KMS-11 (cell line): ENCODE measurements around the gene CYBB.

ENCODE experiments used
- H2AFZ ChIP-seq: fragments of 200-600 bp; sonication (generic); 2 replicates; pipeline ENCODE4 v1.6.1; 2016; ENCODE audit warnings: antibody characterized with exemption, mixed run types, low read depth
- H3K27ac ChIP-seq: fragments of 200-600 bp; sonication (generic); 2 replicates; pipeline ENCODE4 v1.6.1; 2016; ENCODE audit warnings: mild to moderate bottlenecking, mixed run types
- H3K27me3 ChIP-seq: fragments of 200-600 bp; sonication (generic); 2 replicates; pipeline ENCODE4 v1.6.1; 2017; ENCODE audit warnings: mild to moderate bottlenecking, low read depth, mixed run types, moderate library complexity; ENCODE audit not compliant: insufficient read depth
- H3K36me3 ChIP-seq: fragments of 200-600 bp; sonication (generic); 2 replicates; pipeline ENCODE4 v1.6.1; 2017; ENCODE audit warnings: mild to moderate bottlenecking, mixed run types; ENCODE audit not compliant: insufficient read depth
- H3K4me1 ChIP-seq: fragments of 200-600 bp; sonication (generic); 2 replicates; pipeline ENCODE4 v1.6.1; 2016; ENCODE audit warnings: mild to moderate bottlenecking, low read depth, mixed run types; ENCODE audit not compliant: poor library complexity, severe bottlenecking
- H3K4me2 ChIP-seq: fragments of 200-600 bp; sonication (generic); 2 replicates; pipeline ENCODE4 v1.7.0; 2016; ENCODE audit warnings: mild to moderate bottlenecking, mixed run types
- H3K4me3 ChIP-seq: fragments of 200-600 bp; sonication (generic); IDR thresholded peaks from 2 replicates; pipeline ENCODE4 v1.6.1; 2017; ENCODE audit warnings: low read depth, low read length, mixed read lengths; ENCODE audit not compliant: insufficient read depth
- H3K79me2 ChIP-seq: fragments of 200-600 bp; sonication (generic); 2 replicates; pipeline ENCODE4 v1.6.1; 2016; ENCODE audit warnings: low read depth, mixed run types; ENCODE audit not compliant: insufficient read depth
- H3K9ac ChIP-seq: fragments of 200-600 bp; sonication (generic); 2 replicates; pipeline ENCODE4 v1.6.1; 2016; ENCODE audit warnings: mild to moderate bottlenecking, mixed run types
- H4K20me1 ChIP-seq: fragments of 200-600 bp; sonication (generic); 2 replicates; pipeline ENCODE4 v1.6.1; 2016; ENCODE audit warnings: mild to moderate bottlenecking, mixed run types; ENCODE audit not compliant: insufficient read depth
- CTCF ChIP-seq: fragments of 200-600 bp; sonication (generic); conservative IDR thresholded peaks from 2 replicates; pipeline ENCODE4 v1.6.1; 2017; ENCODE audit warnings: low read depth, mild to moderate bottlenecking, antibody characterized with exemption, low read length, moderate library complexity, mixed read lengths

The CYBB gene

GRCh38 chrX:37776283-37776986 is 3.4 kb upstream of the CYBB start:
- Histone ChIP-seq H3K9ac (no peak overlapping the region), H3K79me2 (no peaks in the 10 kb centered on the region), H3K27ac (no peak overlapping the region), H3K27me3 (no peaks in the 10 kb centered on the region), H3K4me3 (no peak overlapping the region), H3K4me2 (peak overlapping the region; percentile 29; the same call in 1 of the 2 replicates), H3K36me3 (no peaks in the 10 kb centered on the region), H4K20me1 (no peaks in the 10 kb centered on the region), H2AFZ (no peak overlapping the region), H3K4me1 (peaks cover 24% of the 10 kb centered on the region)
- TF ChIP-seq CTCF = no peak

DNA sequence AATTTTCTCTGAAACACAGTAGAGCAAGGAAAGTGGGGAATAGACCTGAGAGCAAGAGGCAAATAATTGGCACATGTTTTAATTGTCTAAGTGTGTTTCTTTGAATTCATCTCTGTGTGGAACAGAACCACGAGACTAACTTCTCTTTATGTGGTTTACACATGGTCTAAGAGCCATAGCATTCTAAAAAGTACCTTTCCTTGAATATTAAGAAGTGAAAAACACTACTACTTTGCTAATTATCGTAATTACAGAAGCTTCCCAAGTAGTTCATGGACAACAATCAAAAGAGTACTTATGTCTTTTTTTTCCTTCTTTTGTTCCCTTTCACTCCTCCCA is 2.9 kb upstream of the CYBB start:
- H3K27me3 ChIP-seq = no peaks in the 10 kb centered on the region
- peaks cover 24% of the 10 kb centered on the region for H3K4me1 ChIP-seq
- no peak overlapping the region for H3K27ac ChIP-seq
- H3K36me3 ChIP-seq = no peaks in the 10 kb centered on the region
- no peak overlapping the region for H3K4me3 ChIP-seq
- no peak overlapping the region for H2AFZ ChIP-seq
- H3K4me2 ChIP-seq = peak overlapping the region; percentile 29; the same call in 1 of the 2 replicates
- no peak overlapping the region for H3K9ac ChIP-seq
- TF ChIP-seq CTCF = no peak
- H3K79me2 ChIP-seq = no peaks in the 10 kb centered on the region
- H4K20me1 ChIP-seq = no peaks in the 10 kb centered on the region

DNA sequence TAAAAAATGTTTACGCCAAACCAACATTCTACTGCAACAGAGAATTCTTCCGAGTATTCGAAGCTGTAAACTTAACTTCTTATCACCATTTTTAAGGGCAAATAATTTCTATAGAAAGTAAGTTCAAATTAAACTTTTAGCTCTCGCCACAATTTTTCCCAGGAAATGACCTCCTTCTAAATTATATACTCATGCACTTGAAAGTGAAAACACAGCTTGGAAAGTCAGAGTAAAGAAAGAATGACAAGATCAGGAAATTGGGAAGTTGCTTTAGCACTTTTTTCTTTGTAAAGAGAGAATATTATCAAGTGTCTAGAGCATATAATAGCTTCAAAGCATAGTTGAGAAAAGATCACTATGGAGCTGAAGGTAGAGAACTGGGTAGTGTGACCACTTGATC is 1.2 kb downstream of the CYBB start:
- Histone ChIP-seq H2AFZ (no peak overlapping the region), H4K20me1 (no peaks in the 10 kb centered on the region), H3K79me2 (no peaks in the 10 kb centered on the region), H3K4me3 (no peak overlapping the region), H3K27me3 (no peaks in the 10 kb centered on the region), H3K4me1 (peaks cover 21% of the 10 kb centered on the region), H3K36me3 (no peaks in the 10 kb centered on the region), H3K9ac (no peak overlapping the region), H3K4me2 (no peak overlapping the region), H3K27ac (no peak overlapping the region)
- no peak for TF ChIP-seq CTCF

GRCh38 chrX:37781814-37782213 is 2.0 kb downstream of the CYBB start:
- H3K4me2 ChIP-seq = no peak overlapping the region
- H3K27ac ChIP-seq = no peak overlapping the region
- no peaks in the 10 kb centered on the region for H4K20me1 ChIP-seq
- no peak for TF ChIP-seq CTCF
- H3K79me2 ChIP-seq = no peaks in the 10 kb centered on the region
- H3K9ac ChIP-seq = no peak overlapping the region
- H3K4me3 ChIP-seq = no peak overlapping the region
- no peaks in the 10 kb centered on the region for H3K36me3 ChIP-seq
- no peaks in the 10 kb centered on the region for H3K27me3 ChIP-seq
- no peak overlapping the region for H2AFZ ChIP-seq
- H3K4me1 ChIP-seq = peaks cover 21% of the 10 kb centered on the region
